DND-41 (cell line): ENCODE results near the gene SFXN2.

ENCODE experiments used
- ATAC-seq: fragments of 200-7000 bp; cut with Tn5 transposase; 3 replicates; pipeline ENCODE4 v1.9.1; 2021; ENCODE audit warnings: low read depth; ENCODE audit not compliant: insufficient read depth
- DNase-seq: peaks from one replicate; pipeline ENCODE4 v3.0.0-alpha.2; 2020
- H2AFZ ChIP-seq: 2 replicates; pipeline ENCODE4 v1.6.0; 2012; ENCODE audit warnings: low read depth, low read length
- H3K27ac ChIP-seq: 2 replicates; pipeline ENCODE4 v1.5.1; 2012; ENCODE audit warnings: low read length, inconsistent platforms
- H3K27me3 ChIP-seq: fragments of 200-600 bp; sonication (generic); 2 replicates; pipeline ENCODE4 v1.6.0; 2012; ENCODE audit warnings: low read length, mild to moderate bottlenecking, inconsistent platforms; ENCODE audit not compliant: insufficient read depth, poor library complexity
- H3K36me3 ChIP-seq: 2 replicates; pipeline ENCODE4 v1.5.1; 2012; ENCODE audit warnings: low read length, inconsistent platforms; ENCODE audit not compliant: insufficient read depth
- H3K4me1 ChIP-seq: 2 replicates; pipeline ENCODE4 v1.5.1; 2012; ENCODE audit warnings: mild to moderate bottlenecking, low read length; ENCODE audit not compliant: insufficient read depth
- H3K4me2 ChIP-seq: 2 replicates; pipeline ENCODE4 v1.6.0; 2012; ENCODE audit warnings: mild to moderate bottlenecking, moderate library complexity, low read length, inconsistent platforms; ENCODE audit not compliant: insufficient read depth
- H3K4me3 ChIP-seq, 2 experiments: fragments of 200-600 bp in 1 of 2; shearing (Covaris generic) in 1 of 2; 2 replicates each; pipeline ENCODE4 v1.5.1; 2012 to 2016; ENCODE audit warnings: inconsistent platforms in 2 of 2, low read length in 2 of 2, mild to moderate bottlenecking in 2 of 2, low read depth in 1 of 2, moderate library complexity in 1 of 2
- H3K79me2 ChIP-seq: 2 replicates; pipeline ENCODE4 v1.6.0; 2012; ENCODE audit warnings: low read length, inconsistent platforms; ENCODE audit not compliant: insufficient read depth
- H3K9ac ChIP-seq: 2 replicates; pipeline ENCODE4 v1.6.0; 2012; ENCODE audit warnings: low read depth, mild to moderate bottlenecking, inconsistent platforms, low read length, moderate library complexity
- H3K9me3 ChIP-seq: 2 replicates; pipeline ENCODE4 v1.5.1; 2012; ENCODE audit warnings: low read length, moderate library complexity, mild to moderate bottlenecking, inconsistent platforms; ENCODE audit not compliant: insufficient read depth, severe bottlenecking
- H4K20me1 ChIP-seq: 2 replicates; pipeline ENCODE4 v1.6.0; 2012; ENCODE audit warnings: low read length; ENCODE audit not compliant: insufficient read depth
- EZH2 ChIP-seq: IDR thresholded peaks from 3 replicates; pipeline ENCODE4 v1.6.1; 2012; ENCODE audit warnings: borderline replicate concordance, low read depth, mild to moderate bottlenecking, moderate library complexity, low read length, inconsistent platforms; ENCODE audit not compliant: severe bottlenecking
- TF ChIP-seq, protein P1 (sequence below): IDR thresholded peaks from 2 replicates; pipeline ENCODE4 v1.5.1; 2012; ENCODE audit warnings: borderline replicate concordance, low read length, moderate library complexity, mild to moderate bottlenecking; ENCODE audit not compliant: poor library complexity, severe bottlenecking; ENCODE audit errors: extremely low read depth

The SFXN2 gene

DNA sequence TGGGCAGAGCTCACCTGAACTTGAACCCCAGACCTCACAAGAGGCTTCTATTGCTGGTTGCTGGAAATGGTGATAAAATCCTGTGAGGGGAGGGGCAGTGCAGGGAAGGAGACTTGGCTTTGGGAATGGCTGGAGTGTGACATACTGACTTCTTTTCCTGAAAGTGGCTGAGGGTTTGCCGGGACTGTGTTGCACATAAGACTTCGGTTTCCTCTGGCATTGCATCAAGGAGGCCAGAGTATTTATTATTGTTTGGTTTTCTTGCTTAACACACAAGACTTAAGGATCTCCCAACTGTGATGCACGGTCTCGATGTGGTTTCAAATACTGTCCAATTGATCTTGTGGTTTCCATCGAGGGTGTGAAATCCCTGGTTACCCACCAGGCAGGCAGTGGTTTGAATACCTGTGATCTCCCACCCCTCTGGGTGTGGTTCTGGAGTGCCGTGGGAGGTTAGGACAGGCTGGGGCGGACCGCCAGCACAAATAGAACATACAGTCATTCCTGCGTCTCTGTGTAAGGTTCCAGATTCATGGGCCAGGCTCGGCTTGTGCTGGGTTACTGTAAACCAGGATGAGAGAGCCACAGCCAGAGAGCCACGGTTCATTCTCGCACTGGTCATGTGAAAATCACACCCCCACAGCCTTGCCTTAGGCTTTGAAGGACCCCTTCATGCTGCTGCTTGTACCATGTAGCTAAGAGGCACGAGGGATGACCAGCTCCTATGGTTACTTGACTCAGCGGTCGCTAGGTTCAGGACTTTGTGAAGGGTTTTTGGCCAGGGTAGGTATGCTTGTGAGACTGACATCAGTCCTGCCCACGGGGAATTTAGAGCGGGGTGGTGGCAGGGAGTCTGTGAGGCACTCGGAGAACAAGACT is 68.5 kb downstream of the SFXN2 start:
- Histone ChIP-seq H3K27ac (no peak overlapping the region), H3K4me3 (no peak overlapping the region), H3K9me3 (no peaks in the 10 kb centered on the region), H4K20me1 (peaks cover 39% of the 10 kb centered on the region), H3K4me1 (peaks cover 5% of the 10 kb centered on the region), H2AFZ (no peak overlapping the region), H3K36me3 (peaks cover 4% of the 10 kb centered on the region; the same call in 1 of the 2 replicates), H3K27me3 (no peaks in the 10 kb centered on the region), H3K79me2 (peaks cover 75% of the 10 kb centered on the region), H3K9ac (no peak overlapping the region), H3K4me2 (no peak overlapping the region)
- TF ChIP-seq, protein P1, sequence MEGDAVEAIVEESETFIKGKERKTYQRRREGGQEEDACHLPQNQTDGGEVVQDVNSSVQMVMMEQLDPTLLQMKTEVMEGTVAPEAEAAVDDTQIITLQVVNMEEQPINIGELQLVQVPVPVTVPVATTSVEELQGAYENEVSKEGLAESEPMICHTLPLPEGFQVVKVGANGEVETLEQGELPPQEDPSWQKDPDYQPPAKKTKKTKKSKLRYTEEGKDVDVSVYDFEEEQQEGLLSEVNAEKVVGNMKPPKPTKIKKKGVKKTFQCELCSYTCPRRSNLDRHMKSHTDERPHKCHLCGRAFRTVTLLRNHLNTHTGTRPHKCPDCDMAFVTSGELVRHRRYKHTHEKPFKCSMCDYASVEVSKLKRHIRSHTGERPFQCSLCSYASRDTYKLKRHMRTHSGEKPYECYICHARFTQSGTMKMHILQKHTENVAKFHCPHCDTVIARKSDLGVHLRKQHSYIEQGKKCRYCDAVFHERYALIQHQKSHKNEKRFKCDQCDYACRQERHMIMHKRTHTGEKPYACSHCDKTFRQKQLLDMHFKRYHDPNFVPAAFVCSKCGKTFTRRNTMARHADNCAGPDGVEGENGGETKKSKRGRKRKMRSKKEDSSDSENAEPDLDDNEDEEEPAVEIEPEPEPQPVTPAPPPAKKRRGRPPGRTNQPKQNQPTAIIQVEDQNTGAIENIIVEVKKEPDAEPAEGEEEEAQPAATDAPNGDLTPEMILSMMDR = no peak
- no peak for TF ChIP-seq EZH2
- ATAC-seq (no peak), DNase-seq (no peak)

DNA sequence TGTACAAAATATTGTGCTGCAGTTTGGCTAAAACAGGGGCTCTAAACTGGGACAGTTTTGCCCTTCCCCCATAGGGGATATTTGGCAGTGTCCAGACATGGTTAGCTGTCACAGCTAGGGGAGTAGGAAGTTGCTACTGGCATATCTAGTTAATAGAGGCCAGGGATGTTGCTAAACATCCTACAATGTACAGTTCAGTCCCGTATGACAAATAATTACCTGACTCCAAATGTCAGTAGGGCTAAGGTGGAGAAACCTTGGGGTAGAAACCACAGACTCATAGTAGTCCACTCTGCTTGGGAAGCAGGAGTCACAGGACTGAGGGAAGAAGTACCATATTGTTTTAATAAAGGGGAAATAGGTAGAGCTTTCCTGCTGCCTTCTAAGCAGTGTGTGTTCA is 69.1 kb downstream of the SFXN2 start:
- peaks cover 68% of the 10 kb centered on the region for H3K79me2 ChIP-seq
- H3K27me3 ChIP-seq = no peaks in the 10 kb centered on the region
- no peak overlapping the region for H3K27ac ChIP-seq
- no peaks in the 10 kb centered on the region for H3K4me1 ChIP-seq
- ATAC-seq = no peak
- H2AFZ ChIP-seq = no peak overlapping the region
- no peak for TF ChIP-seq EZH2
- TF ChIP-seq, protein P1 = no peak
- peaks cover 4% of the 10 kb centered on the region; the same call in 1 of the 2 replicates for H3K36me3 ChIP-seq
- no peaks in the 10 kb centered on the region for H3K9me3 ChIP-seq
- H3K4me2 ChIP-seq = no peak overlapping the region
- no peak overlapping the region for H3K9ac ChIP-seq
- peaks cover 34% of the 10 kb centered on the region for H4K20me1 ChIP-seq
- no peak overlapping the region for H3K4me3 ChIP-seq
- DNase-seq = no peak

DNA sequence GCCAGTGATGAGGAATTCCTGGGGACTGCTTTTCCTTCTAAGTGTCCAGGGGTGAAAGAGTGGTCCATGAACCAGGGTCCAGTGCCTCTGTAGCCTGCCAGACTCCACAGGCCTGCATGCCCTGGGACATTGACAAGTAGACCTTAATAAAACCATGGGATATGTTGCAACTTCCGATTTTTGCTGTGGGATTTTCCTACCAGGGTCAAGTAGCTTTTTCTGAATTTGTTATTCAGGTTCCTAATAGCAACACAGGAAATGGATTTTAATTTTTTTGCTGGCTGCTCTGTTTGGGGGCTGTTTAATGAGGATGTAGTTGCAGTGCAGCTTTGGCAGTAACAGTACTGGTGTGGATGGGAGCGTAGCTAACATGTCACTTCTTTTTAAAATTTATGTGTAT is 71.4 kb downstream of the SFXN2 start:
- Histone ChIP-seq H2AFZ (no peak overlapping the region), H4K20me1 (peaks cover 29% of the 10 kb centered on the region), H3K4me2 (no peak overlapping the region), H3K79me2 (peaks cover 63% of the 10 kb centered on the region), H3K9ac (no peak overlapping the region), H3K9me3 (no peaks in the 10 kb centered on the region), H3K27me3 (no peaks in the 10 kb centered on the region), H3K4me3 (no peak overlapping the region), H3K27ac (no peak overlapping the region; the same call in 1 of the 2 replicates), H3K4me1 (no peaks in the 10 kb centered on the region), H3K36me3 (no peaks in the 10 kb centered on the region)
- ATAC-seq = no peak
- DNase-seq = no peak
- TF ChIP-seq, protein P1 = no peak
- TF ChIP-seq EZH2 = no peak
